Stimulated activated CD4-positive, alpha-beta T cell treated with anti-CD3 and anti-CD28 coated beads, Interleukin-12 subunit alpha, Interleukin-12 subunit beta, amount 100 ng/mL, for 24 hours (primary cell): ENCODE results near the gene VENTX.
"Not testable (repeated sequence)": the region's sequence is repeated elsewhere in the genome, so short reads cannot be mapped to it uniquely, and the experiment has no call there.

Experiments
- DNase-seq, 2 experiments: peaks; one replicate each; pipeline ENCODE4 v3.0.0-alpha.2; 2020; ENCODE audit warnings: low read depth in 2 of 2

The VENTX gene

DNA sequence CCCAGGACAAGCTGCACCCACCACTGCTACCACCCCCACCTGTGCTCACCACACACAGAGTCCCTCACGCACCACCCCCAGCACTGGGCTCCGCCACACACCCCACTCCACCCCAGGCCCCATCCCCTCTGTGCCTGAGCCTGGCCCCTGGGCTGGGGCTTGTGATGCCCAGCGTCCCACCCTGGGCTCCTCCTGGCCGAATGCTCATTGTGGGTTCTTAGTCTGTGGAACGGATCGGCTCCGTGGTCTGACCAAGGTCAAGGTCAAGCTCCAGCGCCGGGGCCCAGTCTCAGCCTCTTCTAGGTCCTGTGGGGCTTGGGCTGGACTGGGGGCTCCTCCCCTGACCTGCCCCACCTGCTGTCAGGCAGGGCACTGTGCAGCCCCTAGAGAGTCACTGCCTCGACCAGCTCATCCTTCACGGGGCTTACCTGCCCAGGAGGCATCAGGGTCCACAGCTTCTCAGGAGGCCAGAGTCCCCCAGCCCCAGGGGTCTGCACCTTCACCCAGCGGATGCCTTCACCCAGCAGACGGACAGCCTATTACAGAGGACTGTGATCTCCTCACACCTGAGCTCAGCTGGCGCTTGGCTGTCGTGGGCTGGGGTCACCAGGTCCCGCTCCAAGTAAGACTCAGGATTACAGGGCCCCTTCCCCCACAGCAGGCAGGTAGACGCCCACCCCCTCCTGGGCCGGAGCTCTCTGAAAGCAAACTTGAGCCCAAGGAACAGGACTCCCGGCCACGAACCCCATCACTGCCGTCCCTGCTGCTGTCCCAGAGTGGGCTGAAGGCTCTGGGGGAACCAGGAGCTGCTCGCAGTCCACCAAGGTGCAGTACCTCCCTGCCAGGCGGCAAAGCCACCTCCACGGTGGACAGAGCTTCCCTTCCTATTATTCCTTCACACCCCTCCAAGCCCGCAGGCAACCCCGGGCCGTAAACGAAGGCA is 22.9 kb upstream of the VENTX start:
- no peak for DNase-seq

DNA sequence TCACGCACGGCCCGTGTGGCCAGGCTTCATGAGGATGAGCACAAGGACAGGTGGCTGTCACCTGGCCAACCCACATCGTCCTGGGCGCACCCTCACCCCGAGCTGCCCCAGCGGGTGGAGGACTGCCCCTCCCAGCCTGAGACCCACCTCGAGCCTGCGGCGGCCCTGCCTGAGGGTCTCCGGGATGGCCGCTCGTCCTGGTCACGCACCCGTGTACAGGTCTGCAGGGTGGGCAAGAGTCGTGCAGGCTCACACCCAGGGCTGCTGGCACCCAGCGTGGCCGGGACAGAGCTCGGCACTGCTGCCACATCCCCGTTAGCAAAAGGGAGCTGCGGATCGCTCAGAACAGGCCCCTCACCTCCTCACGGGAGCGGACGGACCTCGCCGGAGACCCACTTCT is 22.1 kb upstream of the VENTX start:
- no peak for DNase-seq

DNA sequence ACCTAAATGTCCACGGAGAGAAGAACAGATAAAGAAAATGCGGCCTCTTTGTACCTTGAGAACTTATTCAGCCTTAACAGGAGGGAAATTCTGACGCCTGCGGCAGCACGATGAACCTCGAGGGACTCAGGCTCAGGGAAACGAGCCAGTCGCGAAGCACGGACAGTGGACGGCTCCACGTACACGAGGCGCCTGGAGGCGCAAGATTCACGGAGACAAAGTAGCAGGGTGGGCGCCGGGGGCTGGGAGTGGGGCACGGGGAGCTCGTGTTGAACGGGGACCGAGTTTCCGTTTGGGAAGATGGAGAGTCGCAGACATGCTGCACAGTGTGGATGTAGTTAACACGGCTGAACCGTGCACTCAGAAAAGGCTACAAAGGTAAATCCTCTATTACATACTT is 20.9 kb upstream of the VENTX start:
- no peak for DNase-seq

DNA sequence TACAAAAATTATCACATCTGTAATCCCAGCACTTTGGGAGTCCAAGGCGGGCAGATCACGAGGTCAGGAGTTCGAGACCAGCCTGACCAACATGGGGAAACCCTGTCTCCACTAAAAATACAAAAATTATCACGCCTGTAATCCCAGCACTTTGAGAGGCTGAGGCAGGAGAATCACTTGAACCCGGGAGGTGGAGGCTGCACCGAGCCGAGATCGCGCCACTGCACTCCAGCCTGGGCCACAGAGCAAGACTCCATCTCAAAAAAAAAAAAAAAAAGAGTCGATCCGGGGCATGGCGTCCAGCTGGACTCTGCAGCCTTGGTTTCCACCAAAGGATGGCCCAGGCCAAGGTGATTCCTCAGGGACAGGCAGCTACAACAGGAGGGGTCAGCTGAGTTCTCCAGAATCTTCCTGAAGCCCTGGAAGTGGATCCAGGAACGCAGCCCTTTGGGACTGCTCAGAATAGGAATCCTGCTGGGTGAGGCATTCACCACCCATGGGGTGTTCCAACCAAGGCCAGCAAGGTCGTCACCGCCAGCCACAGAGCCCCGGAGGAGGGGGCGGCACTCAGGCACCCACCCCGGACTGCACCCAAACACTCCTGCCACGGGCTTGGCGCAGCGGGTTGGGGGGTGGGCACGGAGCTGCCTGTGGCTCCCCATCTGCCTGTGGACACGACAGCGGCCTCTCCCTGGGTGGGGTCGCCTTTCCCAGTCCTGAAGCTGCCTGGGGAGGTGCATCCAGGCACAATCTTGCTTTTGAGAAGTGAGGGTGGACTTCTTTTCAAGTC is 19.7 kb upstream of the VENTX start:
- no peak for DNase-seq

DNA sequence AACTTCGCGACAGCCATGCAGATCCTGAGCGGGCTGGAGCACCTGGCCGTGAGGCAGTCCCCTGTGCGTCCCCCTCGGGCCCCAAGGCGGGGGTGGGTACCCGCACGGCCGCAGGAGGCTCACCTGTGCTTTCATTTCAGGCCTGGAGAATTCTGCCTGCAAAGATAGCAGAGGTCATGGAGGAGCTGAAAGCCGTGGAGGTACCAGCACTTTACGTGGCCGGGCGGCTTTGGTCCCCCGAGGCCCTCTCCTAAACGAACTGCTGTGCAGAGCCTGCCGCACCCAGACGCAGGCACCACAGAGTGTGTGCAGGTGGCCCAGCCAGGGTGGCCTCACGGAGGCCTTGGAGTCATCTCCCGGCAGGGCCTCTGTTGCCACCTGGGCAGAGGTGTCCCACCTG is 18.8 kb upstream of the VENTX start:
- no peak for DNase-seq

DNA sequence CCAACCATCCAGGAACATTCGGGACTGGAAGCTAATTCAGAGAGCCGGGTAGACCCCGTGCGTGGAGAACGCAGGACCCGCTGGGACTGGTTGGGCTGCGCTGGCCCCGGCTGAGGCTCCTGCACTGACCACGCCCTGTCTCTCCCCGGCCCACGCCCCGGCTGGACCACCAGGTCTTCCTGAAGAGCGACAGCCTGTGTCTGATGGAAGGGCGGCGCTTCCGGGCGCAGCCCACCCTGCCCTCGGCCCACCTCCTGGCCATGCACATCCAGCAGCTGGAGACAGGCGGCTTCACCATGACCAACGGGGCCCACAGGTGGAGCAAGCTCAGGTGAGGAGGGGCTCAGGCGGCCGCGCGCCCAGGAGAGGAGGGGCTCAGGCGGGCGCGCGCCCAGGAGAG is 17.9 kb upstream of the VENTX start:
- no peak for DNase-seq

DNA sequence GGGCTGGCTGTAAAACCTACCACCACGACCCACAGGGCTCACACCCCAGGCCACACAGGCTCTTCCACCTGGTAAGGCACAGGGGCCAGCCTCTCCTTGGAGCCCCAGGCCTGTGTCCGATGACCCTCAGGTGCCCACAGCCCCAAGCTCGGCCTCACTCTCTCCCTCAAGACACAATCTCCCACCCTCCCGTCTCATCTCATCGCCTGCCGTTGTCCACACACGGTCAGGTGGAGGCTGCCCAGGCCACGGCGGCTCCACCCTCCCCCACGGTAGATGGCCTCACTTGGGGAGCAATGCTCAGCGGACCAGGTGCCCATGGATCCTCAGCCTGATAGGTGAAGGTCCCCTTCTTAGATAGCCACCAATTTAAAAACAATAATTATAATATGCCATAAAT is 16.3 kb upstream of the VENTX start:
- DNase-seq, result no peak

DNA sequence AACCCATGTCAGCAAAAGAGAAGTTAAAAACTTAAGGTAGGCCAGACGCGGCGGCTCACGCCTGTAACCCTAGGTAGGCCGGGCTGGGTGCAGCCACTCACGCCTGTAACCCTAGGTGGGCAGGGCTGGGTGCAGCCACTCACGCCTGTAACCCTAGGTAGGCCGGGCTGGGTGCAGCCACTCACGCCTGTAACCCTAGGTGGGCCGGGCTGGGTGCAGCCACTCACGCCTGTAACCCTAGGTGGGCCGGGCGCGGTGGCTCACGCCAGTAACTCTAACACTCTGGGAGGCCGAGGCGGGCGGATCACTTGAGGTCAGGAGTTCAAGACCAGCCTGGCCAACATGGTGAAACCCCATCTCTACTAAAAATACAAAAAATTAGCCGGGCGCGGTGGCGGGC is 15.9 kb upstream of the VENTX start:
- DNase-seq, result not testable (repeated sequence)

DNA sequence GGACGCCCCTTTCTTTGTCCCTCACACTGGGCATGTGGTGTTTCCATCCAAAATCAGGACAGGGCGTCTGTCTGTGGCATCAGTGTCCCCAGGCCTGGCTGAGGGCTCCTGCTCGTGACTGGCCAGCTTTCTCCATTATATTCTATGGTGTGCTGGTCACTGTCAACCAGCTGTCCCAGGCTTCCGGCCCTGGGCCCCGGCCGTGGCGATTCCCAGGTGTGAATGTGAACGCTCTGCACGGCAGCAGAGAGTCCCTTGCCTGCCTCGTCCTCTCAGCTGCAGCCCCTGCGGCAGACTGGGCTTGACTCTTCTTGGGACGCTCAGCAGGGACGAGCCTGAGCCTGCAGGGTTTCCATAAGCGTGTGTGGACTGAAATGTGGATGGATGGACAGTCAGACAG is 13.6 kb upstream of the VENTX start:
- DNase-seq, result no peak

DNA sequence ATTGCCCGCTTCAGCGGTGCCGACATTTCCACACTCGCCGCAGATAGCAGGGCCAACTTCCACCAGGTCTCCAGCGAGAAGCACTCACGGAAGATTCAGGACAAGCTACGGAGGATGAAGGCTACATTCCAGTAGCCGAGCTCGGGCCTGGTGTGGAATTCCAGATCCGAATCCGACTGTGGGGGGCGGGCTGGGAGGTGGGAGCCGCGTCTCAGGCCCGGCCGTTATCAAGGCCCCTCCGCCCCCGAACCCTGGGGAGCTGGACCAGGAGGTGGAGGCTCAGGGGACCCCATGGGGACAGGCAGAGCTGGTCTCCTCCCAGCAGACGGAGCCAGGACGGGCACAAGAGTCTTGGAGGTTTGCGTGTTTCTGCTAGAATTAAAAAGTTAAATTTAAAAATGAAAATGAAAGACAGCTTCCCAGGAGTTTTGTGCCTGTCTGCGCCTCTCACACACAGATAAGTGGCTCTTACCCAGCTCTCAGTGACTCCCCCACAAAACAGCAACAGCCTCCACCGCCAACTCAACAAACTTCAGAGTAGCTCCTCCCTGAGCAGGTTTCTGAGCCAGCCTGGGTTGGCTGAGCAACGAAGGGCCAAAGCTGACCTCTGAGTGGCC is 12.8 kb upstream of the VENTX start:
- DNase-seq, result no peak

DNA sequence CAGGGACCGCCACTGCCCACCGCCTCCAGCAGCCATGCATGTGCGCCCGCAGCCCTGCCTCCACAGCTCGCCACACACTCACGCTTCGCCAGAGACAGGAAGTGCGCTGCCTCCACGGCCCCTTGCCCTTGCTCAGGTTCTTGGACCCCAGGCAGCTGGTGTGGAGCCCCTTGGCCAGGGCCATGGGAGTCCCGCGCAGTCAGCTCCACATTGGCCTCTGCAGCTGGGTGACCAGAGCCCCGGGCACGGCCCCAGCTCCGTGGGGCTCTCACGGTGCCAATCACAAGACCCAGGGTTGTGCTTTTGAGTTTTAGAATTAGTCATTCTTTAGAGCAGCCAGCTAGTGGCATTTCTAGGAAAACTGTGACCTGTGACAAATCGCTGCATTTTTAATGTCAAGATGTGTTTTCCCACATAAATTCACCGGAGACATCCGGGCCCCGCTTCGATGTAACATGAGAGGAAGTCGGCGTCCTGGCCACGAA is 11.9 kb upstream of the VENTX start:
- DNase-seq, result no peak

DNA sequence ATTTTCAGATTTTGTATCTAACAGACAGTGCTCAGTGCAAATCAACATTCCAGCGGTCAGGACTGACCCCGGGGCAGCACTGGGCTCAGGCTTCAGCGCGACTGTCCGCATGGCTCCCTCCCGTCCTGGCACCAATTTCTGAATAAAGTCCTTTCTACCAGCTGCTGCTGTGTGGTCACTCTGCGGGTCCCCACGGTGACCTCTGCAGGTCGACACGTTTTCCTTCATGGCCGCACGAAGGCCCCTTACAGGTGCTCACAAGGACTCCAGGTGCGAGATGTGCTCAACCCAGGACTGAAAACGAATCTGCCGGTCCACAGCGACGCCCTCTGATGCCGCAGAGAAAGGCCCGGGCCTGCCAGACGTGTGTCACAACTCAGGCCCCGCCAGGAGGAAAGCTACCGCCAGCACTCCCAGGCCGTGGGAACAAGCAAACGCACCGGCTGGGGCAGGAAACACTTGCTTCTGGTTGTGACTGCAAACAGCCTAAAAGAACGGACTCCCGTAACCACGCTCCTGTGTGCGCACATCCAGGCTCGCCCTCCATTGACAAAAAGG is 11.3 kb upstream of the VENTX start:
- no peak for DNase-seq

DNA sequence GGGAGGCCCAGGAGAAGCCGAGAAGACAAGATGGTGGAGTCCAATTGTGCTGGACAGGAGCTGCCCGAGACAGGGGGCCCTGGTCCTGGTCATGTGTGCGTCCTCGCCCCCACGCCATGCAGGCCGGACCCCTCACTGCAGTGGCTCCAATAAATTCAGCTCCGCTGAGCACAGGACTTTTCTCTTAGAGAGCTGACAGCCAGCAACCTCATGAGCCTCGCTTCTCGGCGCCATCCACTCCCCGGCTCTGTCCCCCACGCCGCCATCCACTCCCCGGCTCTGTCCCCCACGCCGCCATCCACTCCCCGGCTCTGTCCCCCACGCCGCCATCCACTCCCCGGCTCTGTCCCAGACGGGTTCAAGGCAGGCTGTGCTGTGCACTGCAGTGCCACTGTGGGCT is 10.4 kb upstream of the VENTX start:
- no peak for DNase-seq

DNA sequence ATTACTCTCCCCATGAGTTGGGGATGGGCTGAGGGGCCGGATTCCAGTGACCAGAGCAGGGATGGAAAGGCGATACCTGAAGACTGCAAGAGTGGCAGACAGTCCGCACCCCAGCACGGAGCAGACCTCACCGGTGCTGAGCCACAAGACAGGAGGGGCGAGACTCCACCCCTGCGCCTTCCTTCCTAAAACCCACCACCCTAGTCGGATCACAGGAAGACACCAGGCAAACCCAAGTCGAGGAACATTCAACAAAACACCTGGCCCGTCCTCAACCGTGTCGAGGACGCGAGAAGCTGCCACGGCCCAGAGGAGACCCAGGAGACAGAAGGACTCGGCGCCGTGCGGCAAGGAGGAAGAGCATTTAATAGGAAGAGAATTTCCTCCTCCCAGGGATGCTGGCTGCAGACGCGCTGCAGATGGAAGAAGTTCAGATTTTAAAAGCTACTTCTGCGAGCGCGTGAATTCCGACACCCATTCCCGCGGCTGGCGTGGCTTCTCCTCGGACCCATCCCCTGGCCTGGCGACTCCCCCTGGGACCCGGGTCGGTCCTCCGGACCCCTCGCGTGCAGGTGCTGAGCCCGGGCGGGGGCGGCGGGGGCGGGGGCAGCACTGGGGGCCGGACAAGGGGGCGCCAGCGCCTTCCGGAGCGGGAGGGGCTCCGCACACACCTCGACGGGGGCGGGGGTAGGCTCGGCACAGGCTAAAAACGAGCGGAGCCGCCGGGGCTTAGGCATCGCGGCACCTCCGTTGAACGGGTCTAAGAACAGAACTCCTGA is 8.2 kb upstream of the VENTX start:
- no peak for DNase-seq

DNA sequence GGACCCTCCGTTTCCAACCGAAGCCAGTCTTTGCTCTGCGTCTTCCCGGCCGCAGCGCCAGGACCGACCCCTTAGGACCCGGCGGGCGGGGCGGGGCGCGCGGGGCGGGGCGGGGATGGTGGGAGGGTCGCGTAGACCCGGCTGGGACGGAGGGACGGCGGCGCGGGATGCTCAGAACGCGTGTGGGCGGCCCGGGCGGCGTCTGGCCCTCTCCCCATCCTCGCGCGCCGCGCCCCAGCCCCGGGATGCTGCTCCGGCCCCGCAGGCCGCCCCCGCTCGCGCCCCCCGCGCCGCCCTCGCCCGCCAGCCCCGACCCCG is 7.7 kb upstream of the VENTX start, which contains the start of gene UTF1:
UTF1 (plus strand) TSS at position 174 of the 318 bp plus-strand sequence; CDS start at position 246, 72 bp downstream.
- DNase-seq, result no peak

DNA sequence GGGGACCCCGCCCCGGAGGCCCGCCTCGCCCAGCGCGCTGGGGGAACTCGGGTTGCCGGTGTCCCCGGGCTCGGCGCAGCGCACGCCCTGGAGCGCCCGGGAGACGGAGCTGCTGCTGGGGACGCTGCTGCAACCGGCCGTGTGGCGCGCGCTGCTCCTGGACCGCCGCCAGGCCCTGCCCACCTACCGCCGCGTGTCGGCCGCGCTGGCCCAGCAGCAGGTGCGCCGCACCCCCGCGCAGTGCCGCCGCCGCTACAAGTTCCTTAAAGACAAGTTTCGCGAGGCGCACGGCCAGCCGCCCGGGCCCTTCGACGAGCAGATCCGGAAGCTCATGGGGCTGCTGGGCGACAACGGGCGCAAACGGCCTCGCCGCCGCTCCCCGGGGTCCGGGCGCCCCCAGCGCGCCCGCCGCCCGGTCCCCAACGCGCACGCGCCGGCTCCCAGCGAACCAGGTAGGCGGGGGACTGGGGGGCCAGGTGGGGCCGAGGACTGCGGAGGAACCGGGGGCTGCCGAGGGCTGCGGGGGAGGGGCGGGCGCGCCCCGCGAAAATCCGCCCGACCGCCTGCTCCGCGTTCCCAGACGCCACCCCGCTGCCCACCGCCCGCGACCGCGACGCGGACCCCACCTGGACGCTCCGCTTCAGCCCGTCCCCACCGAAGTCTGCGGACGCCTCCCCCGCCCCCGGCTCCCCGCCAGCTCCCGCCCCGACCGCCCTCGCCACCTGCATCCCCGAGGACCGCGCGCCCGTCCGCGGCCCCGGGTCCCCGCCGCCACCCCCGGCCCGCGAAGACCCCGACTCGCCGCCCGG is 7.1 kb upstream of the VENTX start:
- DNase-seq, result no peak

DNA sequence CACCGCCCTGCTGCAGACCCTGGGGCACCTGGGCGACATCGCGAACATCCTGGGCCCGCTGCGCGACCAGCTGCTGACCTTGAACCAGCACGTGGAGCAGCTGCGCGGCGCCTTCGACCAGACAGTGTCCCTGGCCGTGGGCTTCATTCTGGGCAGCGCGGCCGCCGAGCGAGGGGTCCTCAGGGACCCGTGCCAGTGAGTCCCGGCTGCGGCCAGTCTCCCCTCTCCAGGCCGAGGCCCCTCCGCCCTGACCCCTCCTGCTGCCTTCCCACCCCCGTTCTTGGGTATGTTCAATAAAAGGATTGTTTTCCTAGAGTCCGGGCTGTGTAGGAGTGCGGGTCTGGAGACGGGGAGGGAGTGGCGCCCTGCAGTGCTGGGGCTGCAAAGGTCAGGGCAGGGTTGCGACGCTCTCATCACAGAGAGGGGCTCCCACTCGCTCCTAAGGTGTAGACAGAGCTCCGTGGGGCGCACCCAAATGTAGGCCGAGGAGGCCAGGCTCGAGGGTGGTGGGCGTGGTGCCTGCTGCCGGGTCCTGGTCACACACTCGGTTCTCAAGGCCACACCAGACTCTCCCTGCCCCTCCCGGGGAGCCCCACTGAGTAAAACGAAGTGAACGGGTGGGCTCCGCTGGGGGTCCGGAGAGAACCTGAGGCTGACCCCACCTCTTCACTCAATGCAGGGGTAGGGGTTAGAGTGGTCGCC is 6.3 kb upstream of the VENTX start:
- DNase-seq, result no peak

DNA sequence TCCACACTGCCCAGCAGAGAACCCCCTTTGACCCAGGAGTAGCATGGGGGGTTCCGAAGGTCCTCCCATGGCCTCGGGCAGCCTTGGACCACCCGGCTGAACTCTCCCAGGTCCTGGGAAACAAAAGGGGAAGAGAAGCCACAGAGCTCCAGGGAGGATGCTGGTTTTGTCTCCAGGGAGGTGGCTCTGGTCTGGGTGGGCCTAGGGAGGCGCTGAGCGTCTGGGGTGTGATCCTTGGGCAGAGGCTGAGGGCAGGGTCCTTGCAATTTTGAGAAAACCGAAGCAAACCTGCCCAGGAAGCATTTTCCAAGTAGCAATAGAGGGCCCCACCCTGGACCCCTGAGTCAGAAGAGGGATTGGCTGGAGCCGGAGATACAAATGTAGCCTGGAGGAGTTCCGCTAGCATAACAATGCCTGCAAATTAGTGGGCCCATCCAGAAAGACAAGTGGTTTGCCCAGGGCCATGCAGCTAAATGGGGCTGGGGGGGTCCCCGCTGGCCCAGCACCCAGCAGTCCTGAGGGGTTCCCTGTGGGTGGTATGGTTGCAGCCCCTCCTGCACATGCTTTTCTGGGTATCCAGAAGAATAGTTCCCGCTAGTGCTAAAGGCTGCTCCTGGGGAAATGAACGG is 5.6 kb upstream of the VENTX start:
- no peak for DNase-seq

DNA sequence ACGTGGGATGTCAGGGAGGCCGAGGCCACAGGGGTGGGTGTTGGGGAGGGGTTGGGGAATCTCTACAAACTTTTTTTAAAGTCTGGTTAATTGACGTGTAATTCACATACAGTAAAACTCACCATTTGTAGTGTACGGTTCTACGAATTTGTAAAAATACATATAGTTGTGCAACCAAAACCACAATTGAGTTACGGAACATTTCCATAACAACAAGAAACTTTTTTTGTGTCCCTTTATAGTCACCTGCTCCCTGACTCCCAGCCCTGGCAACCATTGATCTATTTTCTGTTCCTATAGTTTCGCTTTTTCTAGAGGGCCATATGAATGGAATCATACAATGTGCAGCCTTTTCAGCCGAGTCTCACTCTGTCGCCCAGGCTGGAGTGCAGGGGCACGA is 2.9 kb upstream of the VENTX start:
- DNase-seq, result not testable (repeated sequence)
